ENCODE measurements around the gene CDK7.
"Not testable (repeated sequence)": the region's sequence is repeated elsewhere in the genome, so short reads cannot be mapped to it uniquely, and the experiment has no call there.

Gene CDK7

GRCh38 chr5:69231281-69231680 lies 3.4 kb upstream of the CDK7 start:
- no peak overlapping the region for H3K4me3 ChIP-seq (ENCODE audit: low read depth, low read length)
- no peak for DNase-seq (ENCODE audit: low read depth, low spot score)
- ChIA-PET POLR2A (no interaction called here), CTCF (no interaction called here)
- TF ChIP-seq CTCF (IDR thresholded peaks at IDR 0.05; ENCODE audit: insufficient read depth, low read length, missing control alignments) = no peak

GRCh38 chr5:69231851-69232250 lies 2.8 kb upstream of the CDK7 start:
- CTCF ChIA-PET = no interaction called here
- no peak for TF ChIP-seq CTCF (IDR thresholded peaks at IDR 0.05; ENCODE audit: insufficient read depth, low read length, missing control alignments)
- H3K4me3 ChIP-seq (ENCODE audit: low read depth, low read length) = no peak overlapping the region
- no peak for DNase-seq (ENCODE audit: low read depth, low spot score)
- POLR2A ChIA-PET = no interaction called here

GRCh38 chr5:69236733-69237132 lies 2.0 kb downstream of the CDK7 start:
- CTCF ChIA-PET; DNase-seq (ENCODE audit: low read depth, low spot score); POLR2A ChIA-PET; H3K4me3 ChIP-seq (ENCODE audit: low read depth, low read length): not testable (repeated sequence)

GRCh38 chr5:69237877-69238276 lies 3.2 kb downstream of the CDK7 start:
- no peak for DNase-seq (ENCODE audit: low read depth, low spot score)
- no peak for TF ChIP-seq CTCF (IDR thresholded peaks at IDR 0.05; ENCODE audit: insufficient read depth, low read length, missing control alignments)
- CTCF ChIA-PET = no interaction called here
- H3K4me3 ChIP-seq (ENCODE audit: low read depth, low read length) = no peak overlapping the region; the same call in 1 of the 2 replicates
- POLR2A ChIA-PET = no interaction called here

- TF ChIP-seq CTCF (IDR thresholded peaks at IDR 0.05; ENCODE audit: insufficient read depth, low read length, missing control alignments) = no peak
- ChIA-PET POLR2A (no interaction called here), CTCF (no interaction called here)
- peak; percentile 77 for DNase-seq (ENCODE audit: low read depth, low spot score)
- no peak overlapping the region; the same call in 1 of the 2 replicates for H3K4me3 ChIP-seq (ENCODE audit: low read depth, low read length)
Measured at GRCh38 chr5:69238760-69239251, 4.1 kb downstream of the CDK7 start.

- no peak overlapping the region for H3K4me3 ChIP-seq (ENCODE audit: low read depth, low read length)
- CTCF ChIA-PET = no interaction called here
- no peak for TF ChIP-seq CTCF (IDR thresholded peaks at IDR 0.05; ENCODE audit: insufficient read depth, low read length, missing control alignments)
- no peak for DNase-seq (ENCODE audit: low read depth, low spot score)
- POLR2A ChIA-PET = no interaction called here
Measured at GRCh38 chr5:69242215-69242927, 7.7 kb downstream of the CDK7 start.

- POLR2A ChIA-PET = no interaction called here
- no peak for DNase-seq (ENCODE audit: low read depth, low spot score)
- no peak for TF ChIP-seq CTCF (IDR thresholded peaks at IDR 0.05; ENCODE audit: insufficient read depth, low read length, missing control alignments)
- H3K4me3 ChIP-seq (ENCODE audit: low read depth, low read length) = no peak overlapping the region
- CTCF ChIA-PET = no interaction called here
Measured at GRCh38 chr5:69245031-69245430, 10.3 kb downstream of the CDK7 start.
